ENCODE data around the gene STRIP1.
"Not testable (repeated sequence)": the region's sequence is repeated elsewhere in the genome, so short reads cannot be mapped to it uniquely, and the experiment has no call there.

Gene STRIP1

DNA sequence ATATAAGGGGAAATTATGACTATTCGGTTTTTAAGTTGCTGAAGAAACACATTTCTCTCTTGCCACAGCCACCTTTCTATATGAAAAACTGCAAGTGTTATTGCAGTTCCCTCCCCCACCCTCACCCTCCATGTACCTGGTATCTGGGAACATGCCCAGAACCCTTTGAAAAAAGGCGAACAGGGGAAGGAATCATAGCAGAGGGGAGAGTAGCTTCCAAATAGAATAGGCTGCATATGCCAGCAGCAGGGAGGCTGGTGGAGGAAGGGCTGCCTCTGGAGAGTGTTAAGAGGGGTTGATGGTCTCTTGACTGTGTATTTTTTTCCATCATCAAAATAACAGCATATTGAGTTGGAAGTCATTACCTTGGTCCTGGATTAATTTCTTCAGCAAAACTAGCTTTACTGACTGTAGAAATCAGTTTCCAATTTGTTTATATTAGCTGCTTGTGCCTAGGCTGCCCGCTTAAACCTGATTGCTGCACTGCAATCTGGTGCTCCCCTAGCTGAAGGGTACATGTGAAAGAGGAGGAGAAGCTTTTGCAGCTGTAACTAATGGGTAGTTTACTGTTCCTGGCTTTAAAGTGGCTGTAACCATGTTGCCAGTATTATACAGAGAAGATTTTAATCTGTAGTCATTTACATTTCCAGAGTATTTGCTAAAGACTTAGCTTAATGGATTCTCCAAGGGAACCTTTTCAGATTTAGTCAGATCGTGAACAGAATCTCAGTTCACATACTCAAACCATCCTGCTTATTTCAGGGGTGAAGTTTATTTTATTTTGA, 27.2 kb upstream of the STRIP1 start:
- DNase-seq (ENCODE audit: low read depth in 2 of 2), result no peak

DNA sequence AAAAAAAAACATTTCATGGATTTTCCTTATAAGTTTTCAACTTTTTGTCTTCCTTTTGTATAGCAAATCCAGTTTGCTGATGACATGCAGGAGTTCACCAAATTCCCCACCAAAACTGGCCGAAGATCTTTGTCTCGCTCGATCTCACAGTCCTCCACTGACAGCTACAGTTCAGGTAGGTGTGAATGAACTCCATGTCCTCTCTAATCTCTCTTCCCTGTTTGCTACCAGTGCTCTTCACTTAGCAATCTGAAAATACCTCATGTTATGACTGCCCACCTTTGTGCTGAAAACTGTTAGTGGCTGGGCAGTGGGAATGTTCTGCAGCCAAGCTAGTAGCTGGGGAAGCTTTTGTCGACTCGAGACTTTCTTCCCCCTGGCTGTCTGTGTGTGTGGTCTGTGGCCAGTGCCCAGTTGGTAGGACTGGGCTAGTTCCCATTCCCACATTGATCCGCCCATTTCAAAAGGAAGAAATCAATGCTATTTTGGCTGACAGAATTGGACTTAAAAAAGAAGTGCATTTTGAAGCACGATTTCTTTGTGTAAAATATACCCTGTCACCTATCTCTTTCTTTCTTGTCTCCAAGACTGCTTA, 25.4 kb upstream of the STRIP1 start:
- DNase-seq (ENCODE audit: low read depth in 2 of 2), result no peak

DNA sequence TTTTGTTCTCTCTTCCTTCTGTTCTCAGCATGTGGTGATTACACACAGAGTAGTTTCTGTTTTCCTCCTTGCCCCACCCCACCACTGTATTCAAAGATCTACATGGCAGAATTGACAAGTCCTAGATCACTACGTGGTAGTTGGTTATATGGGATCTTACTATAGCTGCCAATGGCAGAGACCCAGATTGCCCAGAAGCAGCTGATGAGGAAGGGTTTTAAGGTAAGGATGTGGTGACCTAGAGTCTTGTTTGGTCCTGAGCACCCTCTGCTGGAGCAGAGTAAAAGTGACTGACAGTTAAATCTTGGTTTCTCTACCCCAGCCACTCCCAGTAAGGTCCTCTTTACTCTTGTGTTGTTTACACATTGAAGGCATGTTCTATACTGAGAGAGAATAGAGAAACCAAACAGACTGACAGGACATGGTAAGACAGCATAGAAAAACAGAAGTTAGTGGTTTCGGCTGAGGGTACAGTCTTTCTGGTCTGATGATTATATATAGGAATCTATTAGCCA, 22.8 kb upstream of the STRIP1 start:
- no peak for DNase-seq (ENCODE audit: low read depth in 2 of 2)

DNA sequence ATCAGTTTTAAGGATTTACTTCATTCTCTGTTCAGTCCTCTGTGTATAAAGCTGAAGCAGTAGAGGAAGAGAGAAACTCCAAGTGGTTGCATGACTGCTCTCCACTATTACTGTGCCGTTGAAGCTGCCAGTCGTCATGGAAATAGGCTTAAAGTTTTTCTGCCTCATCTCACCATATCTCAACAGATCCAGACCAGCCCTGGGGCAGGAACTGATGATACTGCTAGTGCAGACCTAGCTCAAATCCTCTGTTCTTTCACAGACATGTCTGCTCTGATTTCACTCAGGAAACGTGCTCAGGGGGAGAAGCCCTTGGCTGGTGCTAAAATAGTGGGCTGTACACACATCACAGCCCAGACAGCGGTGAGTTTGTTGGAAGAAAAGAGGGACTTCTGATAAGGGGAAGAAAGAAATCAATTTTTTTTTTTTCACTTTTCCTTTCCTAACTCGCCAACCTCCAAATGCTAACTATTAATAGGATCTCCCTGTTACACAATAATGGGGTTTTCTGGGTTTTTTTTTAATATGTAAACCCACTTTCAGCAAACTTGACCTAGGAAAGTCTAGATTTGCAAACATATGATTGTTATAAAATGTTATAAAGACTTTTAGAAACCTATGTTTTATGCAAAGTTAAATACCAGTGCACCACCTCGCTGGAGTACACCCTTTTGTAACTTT, 22.2 kb upstream of the STRIP1 start:
- DNase-seq (ENCODE audit: low read depth in 2 of 2), result no peak

DNA sequence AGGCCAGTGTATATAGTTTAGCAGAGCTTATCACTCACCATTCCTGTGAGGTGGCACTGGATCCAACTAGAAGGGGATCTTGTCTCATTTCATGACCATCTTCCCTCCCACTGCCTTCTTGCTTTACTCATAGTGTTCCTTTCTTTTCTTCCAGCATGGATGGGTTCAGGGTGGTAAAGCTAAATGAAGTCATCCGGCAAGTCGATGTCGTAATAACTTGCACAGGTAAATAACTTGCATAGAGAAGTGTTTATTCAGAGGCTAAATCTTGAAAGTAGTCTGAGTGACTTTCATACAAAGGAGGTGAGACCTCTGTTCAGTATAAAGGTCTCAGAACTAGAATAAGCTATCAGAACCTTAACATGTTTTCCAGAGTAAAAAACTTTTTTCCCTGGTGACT, 16.6 kb upstream of the STRIP1 start:
- no peak for DNase-seq (ENCODE audit: low read depth in 2 of 2)

DNA sequence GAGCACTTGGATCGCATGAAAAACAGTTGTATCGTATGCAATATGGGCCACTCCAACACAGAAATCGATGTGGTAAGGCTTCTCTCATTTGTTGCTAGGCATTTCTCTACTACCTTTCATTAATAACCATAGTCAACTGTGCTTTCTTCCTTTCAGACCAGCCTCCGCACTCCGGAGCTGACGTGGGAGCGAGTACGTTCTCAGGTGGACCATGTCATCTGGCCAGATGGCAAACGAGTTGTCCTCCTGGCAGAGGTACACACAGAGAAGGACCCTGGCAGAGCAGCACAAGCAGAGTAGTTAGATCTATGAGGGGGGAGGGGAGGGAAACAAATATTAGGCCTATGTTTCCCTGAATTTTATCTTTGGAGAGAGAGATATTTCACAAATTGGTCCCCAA, 16.0 kb upstream of the STRIP1 start:
- no peak for DNase-seq (ENCODE audit: low read depth in 2 of 2)

DNA sequence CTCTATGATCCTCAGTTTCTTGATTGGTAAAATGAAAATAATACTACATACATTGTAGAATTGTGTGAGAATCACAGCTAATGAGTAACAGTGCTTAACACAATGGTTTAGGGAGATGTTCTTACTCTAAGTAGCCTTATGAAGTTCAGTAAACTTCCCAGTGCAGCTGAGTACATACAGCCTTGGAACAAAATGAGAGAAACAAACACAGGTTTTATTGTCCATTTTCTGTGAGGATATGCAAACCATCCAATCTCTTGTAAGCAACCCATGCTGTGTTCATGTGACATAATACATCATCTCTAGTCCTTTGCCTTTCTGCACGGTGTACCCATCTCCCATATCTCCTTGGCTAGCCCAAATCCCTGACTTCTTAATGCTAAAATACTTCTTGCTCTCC, 14.7 kb upstream of the STRIP1 start:
- no peak for DNase-seq (ENCODE audit: low read depth in 2 of 2)

DNA sequence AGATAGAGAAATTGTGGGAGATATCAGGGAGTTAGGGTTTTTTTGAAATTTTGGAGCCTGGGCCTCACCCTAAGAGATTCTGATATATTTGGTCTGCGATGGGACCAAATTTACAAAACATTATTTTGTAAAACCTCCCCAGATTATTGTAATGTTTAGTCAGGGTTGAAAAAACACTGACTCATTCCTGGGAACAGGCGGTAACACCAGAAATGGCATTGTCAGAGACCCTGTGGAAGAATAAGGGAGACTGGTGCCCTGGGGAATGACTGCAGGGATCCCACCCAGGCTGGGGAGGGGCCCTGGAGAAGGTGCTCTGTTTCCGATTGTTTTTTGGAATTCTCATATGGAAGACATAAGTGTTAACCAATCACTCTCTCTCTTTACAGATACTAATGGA, 13.1 kb upstream of the STRIP1 start:
- DNase-seq (ENCODE audit: low read depth in 2 of 2), result no peak

DNA sequence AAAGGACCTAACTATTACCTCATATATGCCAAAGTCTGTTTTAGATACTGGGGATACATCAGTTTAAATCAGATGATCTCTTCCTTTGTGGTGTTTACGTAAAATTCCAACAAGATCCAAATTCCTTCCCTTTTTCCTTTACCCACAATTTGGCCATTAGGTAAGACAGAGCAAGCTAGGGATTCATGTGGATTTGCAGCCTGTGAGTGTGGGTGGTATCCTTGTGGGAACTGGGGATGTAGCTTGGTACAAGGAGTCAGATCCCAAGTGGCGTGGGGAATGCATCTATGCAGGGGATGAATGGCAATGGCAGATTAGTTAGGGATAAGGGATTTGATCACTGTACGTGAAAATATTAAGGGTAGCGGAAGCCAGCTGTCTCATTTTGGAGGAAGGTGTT, 9.8 kb upstream of the STRIP1 start:
- no peak for DNase-seq (ENCODE audit: low read depth in 2 of 2)

DNA sequence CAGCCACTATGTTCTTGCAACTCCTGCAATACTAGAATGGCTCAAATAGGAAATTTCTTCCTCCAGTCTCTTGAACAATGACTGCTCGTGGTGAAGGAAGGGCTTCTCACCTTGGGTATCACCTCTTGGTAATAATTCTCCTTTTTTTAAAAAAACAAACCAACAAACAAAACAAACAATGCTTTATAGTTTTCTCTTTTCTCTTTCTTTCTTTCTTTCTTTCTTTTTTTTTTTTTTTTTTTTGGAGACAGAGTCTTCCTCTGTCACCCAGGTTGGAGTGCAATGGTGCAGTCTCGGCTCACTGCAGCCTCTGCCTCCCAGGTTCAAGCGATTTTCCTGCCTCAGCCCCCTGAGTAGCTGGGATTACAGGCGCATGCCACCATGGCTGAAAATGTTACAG, 3.7 kb upstream of the STRIP1 start:
- not testable (repeated sequence) for DNase-seq (ENCODE audit: low read depth in 2 of 2)

DNA sequence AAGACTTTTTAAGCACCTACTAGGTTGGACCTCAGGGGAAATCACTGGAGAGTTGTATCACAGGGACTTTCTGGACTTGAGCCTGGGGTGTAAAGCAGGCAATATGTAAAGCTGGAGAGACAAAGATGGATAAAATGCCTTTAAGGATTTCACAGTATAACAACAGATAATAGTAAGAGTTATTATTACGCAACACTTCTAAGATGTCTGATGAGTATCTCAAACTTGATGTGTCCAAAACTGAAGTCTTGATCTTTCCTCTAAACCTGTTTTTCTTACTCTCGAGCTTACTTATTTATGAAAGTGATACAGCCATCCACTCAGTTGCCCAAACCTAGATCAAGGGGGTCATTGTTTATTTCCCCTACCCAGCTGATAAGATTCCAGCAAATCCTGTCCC, 2.1 kb upstream of the STRIP1 start:
- DNase-seq (ENCODE audit: low read depth in 2 of 2), result no peak

DNA sequence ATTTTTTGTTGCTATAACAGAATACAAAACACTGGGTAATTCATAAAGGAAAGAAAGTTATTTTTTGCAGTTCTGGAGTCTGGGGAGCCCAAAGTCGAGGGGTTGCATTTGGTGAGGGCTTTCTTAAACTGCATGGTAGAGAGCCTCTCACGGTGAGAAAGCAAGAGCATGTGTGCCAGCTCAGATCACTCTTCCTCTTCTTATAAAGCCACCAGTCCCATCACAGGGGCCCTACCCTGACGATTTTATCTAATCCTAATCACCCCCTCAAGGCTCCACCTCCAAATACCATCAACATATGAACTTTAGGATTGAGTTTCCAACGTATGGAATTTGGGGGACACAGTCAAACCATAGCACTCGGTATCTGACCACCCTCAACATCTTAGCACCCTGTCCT, 1.0 kb upstream of the STRIP1 start:
- DNase-seq (ENCODE audit: low read depth in 2 of 2), result no peak

DNA sequence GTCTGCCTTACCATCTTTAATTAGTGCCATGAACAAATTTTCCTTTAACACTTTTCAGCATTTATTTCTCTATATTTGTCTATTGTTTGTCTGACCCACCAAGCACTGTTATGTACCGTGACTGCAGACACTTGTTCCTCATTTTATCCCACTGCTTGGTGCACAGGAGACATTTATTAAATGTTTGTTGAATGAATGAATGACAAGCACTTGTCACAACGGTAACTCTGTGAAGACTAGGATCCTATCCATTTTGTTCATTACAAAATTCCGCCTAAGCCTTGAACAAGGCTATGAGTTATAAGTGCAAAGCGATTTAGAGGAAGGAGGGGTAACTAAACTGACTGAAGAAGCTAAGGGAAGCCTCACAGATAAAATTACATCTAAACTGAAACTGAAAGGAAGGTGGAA, 379 bp upstream of the STRIP1 start:
- DNase-seq (ENCODE audit: low read depth in 2 of 2), result no peak

DNA sequence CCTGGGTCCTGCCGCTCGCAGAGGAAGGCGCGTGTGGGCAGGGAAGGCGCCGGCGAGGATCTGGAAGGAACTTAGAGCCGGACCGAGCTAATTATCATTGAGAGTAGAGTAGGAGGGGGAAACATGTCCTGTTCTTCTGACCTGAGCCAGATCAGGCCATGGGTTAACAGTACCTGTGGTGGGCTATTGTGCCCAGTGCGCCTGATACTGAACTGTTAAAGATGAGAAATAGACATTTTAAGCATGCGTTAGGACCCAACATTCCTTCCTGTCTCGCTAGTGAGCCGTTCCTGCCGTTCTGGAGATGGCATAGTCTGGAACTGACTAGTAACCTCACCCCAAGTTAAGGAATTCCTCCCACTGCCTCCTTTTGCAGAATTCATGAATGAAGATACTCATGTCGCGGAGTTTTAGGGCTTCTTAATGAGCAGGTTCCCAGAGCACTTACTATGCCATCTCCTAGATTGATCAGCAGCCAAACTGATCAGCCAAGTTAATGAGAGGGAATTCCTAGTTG, 870 bp downstream of the STRIP1 start:
- no peak for DNase-seq (ENCODE audit: low read depth in 2 of 2)

DNA sequence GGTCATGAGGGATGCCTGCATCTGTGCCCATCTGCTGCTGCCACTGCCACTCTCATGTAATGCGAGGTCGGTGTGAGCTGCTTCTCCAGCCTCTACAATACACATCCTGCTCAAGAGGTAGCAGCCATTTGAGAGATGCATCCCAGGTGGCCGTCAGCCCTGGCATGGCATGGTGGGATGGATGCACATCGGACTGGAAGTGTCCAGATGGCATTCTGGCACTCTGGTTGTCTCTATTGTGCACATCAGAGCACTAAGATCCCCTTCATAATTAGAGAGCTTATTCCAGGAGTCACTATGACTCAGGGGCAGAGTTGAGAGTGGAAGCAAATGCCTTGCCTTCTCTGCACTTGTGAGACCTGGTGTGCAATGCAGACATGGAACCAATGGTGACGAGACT, 3.8 kb downstream of the STRIP1 start:
- no peak for DNase-seq (ENCODE audit: low read depth in 2 of 2)

DNA sequence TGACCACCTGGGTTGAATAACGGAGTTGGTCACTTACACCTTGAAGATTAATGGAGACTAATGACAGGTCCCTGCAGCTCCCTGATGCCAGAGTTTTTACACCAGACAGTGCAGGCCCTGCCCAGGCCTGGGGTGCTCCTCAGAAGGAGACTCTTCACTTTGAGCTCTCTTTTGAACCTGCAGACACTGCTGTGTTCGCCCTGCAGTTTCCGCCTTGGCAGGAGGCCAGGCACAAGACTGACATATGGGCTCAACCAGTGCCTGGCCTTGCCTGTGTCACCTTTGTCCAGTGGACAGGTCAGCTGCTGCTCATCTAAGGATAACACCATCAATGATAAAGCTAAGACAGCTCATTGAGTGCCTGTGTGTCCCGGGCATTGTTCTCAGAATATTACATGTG, 5.2 kb downstream of the STRIP1 start:
- DNase-seq (ENCODE audit: low read depth in 2 of 2), result no peak

DNA sequence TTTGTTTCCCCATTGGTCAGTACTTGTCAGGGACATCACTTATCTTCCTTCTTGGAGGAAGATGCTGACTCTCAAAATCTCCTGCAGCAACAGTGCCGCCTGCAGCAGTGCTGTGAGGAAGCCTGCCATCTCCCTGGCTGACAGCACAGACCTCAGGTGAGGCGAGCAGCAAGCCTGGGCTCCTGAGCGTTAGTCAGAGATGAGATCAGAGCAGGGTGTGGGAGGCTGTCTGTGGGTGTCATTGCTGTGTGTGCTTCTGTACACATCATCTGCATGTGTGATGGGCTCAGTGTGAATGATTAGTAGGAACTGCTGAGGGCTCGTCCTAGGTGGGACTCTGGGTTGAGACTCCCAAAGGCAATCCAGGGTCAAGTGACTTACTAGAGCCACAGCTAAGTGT, 6.1 kb downstream of the STRIP1 start:
- peak; percentile 10 to 36 for DNase-seq (ENCODE audit: low read depth in 2 of 2)

DNA sequence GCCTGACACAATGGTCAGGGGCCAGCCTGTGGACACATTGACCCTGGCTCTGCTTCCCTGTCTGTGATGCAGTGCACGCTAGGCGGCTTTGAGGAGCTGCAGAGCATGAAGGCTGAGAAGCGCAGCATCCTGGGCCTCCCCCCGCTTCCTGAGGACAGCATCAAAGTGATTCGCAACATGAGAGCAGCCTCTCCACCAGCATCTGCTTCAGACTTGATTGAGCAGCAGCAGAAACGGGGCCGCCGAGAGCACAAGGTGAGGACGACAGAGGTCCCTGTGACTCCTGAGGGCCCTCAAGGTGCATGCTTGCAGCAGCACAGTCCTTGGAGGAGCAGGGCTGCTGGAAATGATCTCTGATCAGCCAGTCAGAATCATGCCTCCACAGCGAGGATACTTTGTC, 8.6 kb downstream of the STRIP1 start:
- DNase-seq (ENCODE audit: low read depth in 2 of 2), result no peak

DNA sequence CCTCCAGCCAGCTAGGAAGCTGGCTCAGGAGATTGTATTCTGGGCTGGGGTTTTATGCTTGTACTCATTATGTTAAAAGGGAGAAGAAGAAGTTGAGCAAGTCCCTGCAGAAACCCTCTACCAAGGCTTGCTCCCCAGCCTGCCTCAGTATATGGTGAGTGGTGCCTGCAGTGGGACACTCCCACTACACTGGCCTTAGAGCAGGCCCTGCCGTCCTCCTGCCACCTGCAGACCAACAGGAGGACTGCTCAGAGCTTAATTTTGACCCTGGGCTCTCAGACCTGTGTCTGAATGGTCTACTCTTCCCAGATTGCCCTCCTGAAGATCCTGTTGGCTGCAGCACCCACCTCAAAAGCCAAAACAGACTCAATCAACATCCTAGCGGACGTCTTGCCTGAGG, 13.0 kb downstream of the STRIP1 start:
- DNase-seq (ENCODE audit: low read depth in 2 of 2), result no peak

DNA sequence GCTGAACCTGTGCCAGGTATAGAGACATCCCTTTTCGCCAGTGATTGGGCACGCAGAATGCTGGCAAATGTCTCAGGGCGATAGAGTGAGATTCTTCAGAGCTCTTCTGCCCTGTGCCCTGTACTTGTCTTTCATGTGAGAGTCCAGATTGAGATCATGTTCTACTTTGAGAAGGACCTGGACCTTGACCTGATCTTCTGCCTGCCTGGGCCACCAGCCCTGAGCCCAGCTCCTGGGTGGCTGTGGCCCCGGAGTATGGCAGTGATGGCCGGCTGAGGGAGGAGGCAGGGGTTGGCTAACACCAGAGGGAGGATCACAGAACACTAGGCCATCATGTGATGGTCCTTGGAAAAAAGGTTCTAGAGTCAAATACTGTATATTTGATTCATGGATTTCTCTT, 13.8 kb downstream of the STRIP1 start:
- no peak for DNase-seq (ENCODE audit: low read depth in 2 of 2)

DNA sequence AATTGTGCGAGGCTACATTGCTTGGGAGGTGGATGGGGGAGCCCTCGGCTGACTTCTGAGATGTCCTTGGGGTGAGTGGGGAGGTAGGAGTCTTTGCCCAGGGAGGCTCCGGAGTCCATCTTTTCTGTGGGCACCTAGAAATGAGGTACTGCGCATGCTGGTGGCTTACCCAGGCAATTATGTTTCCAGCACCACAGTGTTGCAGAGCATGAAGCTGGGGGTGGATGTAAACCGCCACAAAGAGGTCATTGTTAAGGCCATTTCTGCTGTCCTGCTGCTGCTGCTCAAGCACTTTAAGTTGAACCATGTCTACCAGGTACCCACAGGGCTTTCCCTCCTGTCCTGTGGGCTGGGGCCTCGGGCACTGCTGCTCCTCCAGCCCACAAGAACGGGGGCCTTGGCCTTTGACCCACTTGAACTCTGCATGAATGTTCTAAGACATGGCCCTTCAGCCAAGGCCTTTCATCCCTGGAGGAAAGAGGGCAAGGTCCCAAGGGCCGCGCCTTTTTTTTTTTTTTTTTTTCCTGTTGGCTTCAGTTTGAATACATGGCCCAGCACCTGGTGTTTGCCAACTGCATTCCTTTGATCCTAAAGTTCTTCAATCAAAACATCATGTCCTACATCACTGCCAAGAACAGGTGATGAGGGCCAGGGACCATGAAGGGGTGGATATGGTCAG, 14.6 kb downstream of the STRIP1 start:
- no peak for DNase-seq (ENCODE audit: low read depth in 2 of 2)
